Measurements from ENCODE around the gene BCL2L14.

DNA sequence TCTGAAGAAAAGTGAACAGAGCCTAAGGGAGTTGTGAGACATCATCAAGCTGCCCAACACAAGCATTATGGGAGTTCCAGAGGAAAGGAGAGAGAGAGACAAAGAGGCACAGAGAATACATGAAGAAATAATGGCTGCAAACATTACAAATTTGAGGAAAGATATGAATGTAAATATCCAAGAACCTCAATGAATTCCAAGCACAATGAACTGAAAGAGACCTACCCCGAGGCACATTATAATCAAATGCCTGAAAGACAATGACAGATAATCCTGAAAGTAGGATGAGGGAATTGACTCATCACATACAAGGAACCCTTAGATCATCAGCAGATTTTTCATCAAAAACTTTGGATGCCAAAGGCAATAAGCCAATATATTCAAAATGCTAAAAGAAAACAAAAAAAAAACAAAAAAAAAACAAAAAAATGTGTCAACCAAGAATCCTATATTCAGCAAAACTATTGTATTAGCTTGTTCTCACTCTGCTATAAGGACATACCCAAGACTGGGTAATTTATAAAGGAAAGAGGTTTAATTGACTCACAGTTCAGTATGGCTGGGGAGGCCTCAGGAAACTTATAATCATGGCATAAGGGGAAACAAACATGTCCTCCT, 37.8 kb downstream of the BCL2L14 start:
- no peak for TF ChIP-seq BHLHE40 (IDR thresholded peaks at IDR 0.05; ENCODE audit: borderline replicate concordance)
- TF ChIP-seq FOXM1 (IDR thresholded peaks at IDR 0.05; ENCODE audit: borderline replicate concordance), result no peak
- no peak for TF ChIP-seq SP1 (IDR thresholded peaks at IDR 0.05)
- no peak for TF ChIP-seq TARDBP (IDR thresholded peaks at IDR 0.05)
- no peak for TF ChIP-seq ARNT (IDR thresholded peaks at IDR 0.05)
- no peak for TF ChIP-seq LEF1 (IDR thresholded peaks at IDR 0.05; ENCODE audit: borderline replicate concordance)
- no peak for TF ChIP-seq HDGF (IDR thresholded peaks at IDR 0.05; ENCODE audit: borderline replicate concordance)
- no peak for TF ChIP-seq ZNF384 (IDR thresholded peaks at IDR 0.05)
- TF ChIP-seq FOXA1 (IDR thresholded peaks at IDR 0.05), result no peak
- no peak for TF ChIP-seq ELF4 (IDR thresholded peaks at IDR 0.05)
- no peak for TF ChIP-seq FOXK2 (IDR thresholded peaks at IDR 0.05)
- no peak for TF ChIP-seq PKNOX1 (IDR thresholded peaks at IDR 0.05)
